Measurements from ENCODE around the gene DRAXIN.

DNA sequence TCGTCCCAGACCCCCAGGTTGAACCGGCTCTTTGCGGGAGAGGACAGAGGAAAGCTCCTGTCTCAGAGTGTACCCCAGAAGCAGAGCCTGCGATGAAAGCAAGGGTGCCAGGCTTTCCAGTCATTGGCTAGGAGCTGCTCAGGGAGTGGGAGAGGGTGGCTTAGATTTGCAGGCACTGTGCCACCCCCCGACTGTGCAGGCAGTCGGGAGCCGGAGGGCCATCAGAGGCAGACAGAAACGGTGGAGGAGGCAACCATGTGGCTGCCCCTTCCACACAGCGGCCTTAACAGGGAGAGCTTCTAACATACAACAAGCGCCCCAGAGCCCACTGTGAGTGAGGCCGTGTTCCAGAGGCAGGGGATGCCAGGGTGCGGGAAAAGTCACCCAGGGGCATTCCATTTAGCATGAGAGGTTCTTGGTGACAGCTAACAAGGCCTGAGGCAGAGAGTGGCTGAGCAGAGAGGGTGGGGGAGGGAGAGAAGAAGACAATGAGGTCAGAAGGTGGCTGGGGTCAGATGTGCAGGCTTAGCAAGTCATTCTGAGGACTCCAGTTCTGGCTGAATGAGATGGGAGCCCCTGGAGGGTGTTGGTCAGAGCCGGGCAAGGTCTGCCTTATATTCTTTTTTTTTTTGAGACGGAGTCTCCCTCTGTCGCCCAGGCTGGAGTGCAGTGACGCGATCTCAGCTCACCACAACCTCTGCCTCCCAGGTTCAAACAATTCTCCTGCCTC lies 61.0 kb downstream of the DRAXIN start:
- TF ChIP-seq, protein P1, sequence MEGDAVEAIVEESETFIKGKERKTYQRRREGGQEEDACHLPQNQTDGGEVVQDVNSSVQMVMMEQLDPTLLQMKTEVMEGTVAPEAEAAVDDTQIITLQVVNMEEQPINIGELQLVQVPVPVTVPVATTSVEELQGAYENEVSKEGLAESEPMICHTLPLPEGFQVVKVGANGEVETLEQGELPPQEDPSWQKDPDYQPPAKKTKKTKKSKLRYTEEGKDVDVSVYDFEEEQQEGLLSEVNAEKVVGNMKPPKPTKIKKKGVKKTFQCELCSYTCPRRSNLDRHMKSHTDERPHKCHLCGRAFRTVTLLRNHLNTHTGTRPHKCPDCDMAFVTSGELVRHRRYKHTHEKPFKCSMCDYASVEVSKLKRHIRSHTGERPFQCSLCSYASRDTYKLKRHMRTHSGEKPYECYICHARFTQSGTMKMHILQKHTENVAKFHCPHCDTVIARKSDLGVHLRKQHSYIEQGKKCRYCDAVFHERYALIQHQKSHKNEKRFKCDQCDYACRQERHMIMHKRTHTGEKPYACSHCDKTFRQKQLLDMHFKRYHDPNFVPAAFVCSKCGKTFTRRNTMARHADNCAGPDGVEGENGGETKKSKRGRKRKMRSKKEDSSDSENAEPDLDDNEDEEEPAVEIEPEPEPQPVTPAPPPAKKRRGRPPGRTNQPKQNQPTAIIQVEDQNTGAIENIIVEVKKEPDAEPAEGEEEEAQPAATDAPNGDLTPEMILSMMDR (IDR thresholded peaks at IDR 0.05; ENCODE audit: low read depth, low read length): no peak
- TF ChIP-seq EZH2phosphoT487 (IDR thresholded peaks at IDR 0.05; ENCODE audit: low read depth): no peak
